GM19452 (cell line): ENCODE data around the gene CCDC14.
A peak's percentile ranks its signal among the peaks of the same experiment; 100 is the strongest.
"Not testable (repeated sequence)": the region's sequence is repeated elsewhere in the genome, so short reads cannot be mapped to it uniquely, and the experiment has no call there.

ENCODE experiments used
- ATAC-seq: cut with Tn5 transposase; IDR thresholded peaks from one replicate; pipeline ENCODE4 v1.9.1; 2021; ENCODE audit not compliant: unreplicated experiment

Gene CCDC14

GRCh38 chr3:123907720-123908119 is 53.3 kb downstream of the CCDC14 start:
- ATAC-seq = no peak

GRCh38 chr3:123899300-123899865 is 61.6 kb downstream of the CCDC14 start:
- ATAC-seq = no peak

- no peak for ATAC-seq
Measured at GRCh38 chr3:123893012-123893411, 68.0 kb downstream of the CCDC14 start.

GRCh38 chr3:123892195-123892594 is 68.8 kb downstream of the CCDC14 start:
- ATAC-seq = no peak

DNA sequence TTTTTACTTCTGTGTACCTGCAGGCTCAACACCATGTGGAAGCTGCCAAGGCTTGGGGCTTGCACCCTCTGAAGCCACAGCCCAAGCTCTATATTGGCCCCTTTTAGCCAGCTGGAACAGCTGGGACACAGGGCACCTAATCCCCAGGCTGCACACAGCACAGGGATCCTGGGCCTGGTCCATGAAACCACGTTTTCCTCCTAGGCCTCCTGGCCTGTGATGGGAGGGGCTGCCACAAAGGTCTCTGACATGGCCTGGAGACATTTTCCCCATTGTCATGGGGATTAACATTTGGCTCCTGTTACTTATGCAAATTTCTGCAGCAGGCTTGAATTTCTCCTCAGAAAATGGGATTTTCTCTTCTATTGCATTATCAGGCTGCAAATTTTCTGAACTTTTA is 70.0 kb downstream of the CCDC14 start:
- not testable (repeated sequence) for ATAC-seq

DNA sequence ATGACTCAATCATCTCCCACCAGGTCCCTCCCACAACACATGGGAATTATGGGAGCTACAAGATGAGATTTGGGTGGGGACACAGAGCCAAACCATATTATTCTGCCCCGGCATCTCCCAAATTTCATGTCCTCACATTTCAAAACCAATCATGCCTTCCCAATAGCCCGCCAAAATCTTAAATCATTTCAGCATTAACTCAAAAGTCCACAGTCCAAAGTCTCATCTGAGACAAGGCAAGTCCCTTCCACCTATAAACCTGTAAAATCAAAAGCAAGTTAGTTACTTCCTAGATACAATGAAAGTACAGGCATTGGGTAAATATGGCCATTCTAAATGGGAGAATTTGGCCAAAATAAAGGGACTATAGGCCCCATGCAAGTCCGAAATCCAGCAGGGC is 70.9 kb downstream of the CCDC14 start:
- ATAC-seq = not testable (repeated sequence)

DNA sequence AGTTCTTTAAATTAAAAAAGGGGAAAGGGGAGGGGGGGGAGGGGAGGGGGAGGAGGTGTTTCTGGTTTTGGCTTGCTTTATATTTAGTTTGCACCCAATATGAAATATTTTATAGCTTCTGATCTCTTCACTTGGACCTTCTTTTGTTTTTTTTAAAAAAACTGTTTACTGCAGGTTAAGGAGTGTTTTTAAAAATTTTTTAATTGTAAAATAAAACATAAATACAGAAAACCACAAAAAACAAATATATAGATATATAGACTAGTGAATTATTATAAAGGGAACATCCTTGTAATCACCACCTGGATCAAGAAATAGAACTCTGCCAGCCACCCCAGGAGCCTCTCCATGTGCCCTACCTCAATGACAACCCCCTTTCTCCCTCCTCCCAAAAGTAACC is 76.0 kb downstream of the CCDC14 start:
- no peak for ATAC-seq

DNA sequence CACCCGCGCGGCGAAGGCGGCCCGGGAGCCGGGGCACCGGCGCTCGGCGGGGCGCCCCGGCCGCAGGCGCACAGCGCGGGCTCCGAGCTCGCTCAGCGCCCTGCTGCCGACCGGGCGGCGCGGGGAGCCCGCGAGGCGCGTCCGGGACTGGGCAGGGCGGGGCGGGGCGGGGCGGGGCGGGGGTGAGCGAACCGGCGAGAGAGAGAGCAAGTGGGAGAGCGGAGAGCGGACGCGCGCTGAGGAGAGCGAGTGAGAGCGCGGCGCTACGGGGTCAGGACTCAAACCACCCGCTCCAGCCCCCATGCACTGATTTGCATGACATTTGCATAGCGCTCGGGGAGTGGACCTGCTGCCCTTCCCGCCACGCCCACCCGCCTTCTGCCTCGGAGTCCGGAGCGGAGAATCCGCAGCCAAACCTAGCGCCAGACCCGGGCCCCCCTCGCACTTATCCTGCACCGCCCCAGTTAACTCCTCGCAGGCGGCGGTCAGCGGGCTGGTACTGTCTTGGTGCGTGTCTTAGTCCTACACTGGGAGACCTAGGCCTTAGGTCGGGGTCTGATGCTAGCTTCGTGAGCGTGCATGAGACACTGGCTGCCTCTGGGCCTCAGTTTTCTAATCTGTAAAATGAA is 76.7 kb downstream of the CCDC14 start, which contains the start of gene MYLK:
Gene MYLK (minus strand): TSS at position 130 of the 629 bp plus-strand sequence. CDS start 90,491 bp downstream, outside the sequence.
- peak; percentile 76 for ATAC-seq

GRCh38 chr3:123883701-123884202 is 77.3 kb downstream of the CCDC14 start:
- no peak for ATAC-seq

DNA sequence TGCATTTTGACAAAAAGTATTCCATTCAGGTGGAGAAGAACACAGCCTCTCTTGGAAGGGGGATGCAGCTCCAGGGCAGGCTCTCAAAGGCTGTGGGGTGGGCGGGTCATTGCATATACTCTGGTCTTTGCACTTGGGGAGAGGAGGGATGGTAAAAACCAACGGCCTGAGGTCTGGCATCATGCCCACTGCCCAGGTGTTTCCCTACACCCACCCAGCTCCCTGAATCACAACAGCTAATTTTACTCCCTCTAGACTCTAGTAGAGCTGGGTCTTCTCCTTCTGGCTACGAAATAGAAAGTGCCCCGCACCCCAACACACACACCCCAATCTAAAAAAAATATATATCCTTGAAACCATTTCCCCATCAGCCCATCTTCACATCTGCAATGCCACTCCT is 77.9 kb downstream of the CCDC14 start:
- ATAC-seq = no peak

DNA sequence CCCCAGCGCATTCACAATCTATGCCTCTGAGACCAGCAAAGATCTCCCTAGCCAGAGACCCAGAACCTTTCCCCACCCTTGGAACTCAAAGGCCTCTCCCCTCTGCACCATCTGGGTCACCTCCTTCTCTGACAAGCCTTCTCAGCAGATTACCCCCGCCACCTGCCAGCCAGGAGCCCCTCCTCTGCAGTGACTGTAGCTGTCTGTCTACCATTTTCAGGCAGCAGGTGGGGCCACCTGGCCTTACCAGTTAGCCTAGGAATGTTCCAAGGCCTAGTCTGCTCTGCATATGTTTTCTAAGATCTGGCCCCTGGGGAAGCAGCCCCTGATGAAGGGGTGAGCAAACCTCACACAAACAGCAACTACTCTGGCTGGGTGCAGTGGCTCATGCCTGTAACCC is 79.3 kb downstream of the CCDC14 start:
- ATAC-seq = no peak

DNA sequence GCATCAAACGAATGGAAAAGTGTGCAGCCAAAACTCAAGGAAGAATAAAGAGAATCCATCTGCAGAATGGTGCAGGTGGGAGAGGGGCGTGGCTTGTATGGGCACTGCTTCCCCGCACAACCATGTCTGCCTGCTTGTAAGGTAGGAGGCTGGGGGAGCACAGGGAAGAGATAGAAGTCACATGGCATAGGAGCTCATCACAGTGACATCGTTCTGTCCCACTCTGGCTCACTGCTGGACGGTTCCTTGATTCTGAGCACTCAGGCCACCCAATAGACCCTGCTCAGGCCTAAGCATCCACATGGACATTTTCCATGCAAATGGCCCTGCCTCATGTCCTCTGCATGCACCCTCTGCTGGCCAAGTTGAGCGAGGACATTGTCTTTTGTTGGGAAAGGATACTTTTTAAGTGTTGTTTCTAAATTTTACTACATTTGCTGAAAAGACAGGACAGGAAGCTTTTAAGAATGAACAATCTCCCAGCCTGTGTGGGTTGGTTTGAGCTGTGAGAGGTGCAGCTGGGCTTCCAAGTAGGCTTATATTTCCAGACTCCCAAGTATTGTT is 79.9 kb downstream of the CCDC14 start:
- no peak for ATAC-seq

DNA sequence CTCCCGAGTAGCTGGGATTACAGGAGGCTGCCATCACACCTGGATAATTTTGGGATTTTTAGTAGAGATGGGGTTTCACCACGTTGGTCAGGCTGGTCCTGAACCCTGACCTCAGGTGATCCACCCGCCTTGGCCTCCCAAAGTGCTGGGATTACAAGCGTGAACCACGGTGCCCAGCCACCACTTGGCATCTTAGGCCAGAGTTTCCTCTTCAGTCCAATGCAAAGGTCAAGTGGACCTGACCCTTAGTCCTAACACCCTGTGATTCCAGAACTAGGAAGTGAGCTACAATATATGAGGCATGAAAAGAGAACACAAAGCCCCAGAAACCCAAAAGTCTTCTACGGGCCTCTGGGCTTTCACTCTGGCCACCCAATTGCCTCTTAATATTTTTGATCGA is 82.2 kb downstream of the CCDC14 start:
- no peak for ATAC-seq

- no peak for ATAC-seq
Measured at GRCh38 chr3:123877965-123878364, 83.1 kb downstream of the CCDC14 start.

GRCh38 chr3:123877466-123877865 is 83.6 kb downstream of the CCDC14 start:
- ATAC-seq = no peak

GRCh38 chr3:123876858-123877257 is 84.2 kb downstream of the CCDC14 start:
- ATAC-seq = no peak

- no peak for ATAC-seq
Measured at GRCh38 chr3:123872621-123873020, 88.4 kb downstream of the CCDC14 start.

GRCh38 chr3:123871946-123872345 is 89.1 kb downstream of the CCDC14 start:
- no peak for ATAC-seq

DNA sequence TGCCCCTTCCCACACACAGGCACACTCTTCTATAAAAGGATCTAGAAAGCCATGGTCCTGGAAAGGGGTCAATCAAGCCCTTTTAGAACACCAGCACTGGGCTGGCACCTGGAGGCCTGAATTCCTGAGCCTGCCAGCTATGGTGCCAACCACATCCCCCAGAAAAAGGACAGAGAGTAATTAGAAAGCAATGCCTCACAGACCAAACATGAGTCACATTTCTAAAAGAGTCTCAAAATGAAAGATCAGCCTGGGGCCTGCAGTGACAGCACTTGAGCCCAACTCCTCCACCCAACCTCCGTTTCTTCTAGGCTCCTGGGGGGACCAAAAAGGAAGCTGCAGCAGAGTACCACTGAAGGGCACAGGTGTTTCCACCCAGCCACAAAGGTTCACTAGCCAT is 91.0 kb downstream of the CCDC14 start:
- no peak for ATAC-seq

DNA sequence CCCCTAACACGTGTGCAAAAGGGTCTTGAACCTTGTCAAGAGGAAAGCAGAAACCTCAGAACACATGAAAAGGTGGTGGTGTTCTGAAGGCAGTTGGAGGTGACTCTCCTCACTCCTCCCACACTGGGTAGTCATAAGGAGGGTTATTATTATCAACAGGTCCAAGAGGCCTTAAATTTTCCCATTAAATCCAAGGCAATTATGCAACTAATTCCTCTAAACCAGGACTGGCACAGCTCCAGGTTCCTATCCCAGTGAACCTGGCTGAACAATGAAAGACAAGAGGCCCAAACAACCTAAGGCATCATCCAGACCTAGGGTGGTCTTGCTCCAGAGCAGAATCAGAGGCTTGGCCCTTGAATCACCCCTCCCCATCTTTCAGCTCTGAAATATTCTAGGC is 91.9 kb downstream of the CCDC14 start:
- ATAC-seq = no peak

- ATAC-seq = no peak
Measured at GRCh38 chr3:123864706-123865105, 96.3 kb downstream of the CCDC14 start.
